HG03439 (cell line): ENCODE results near the gene LRRC8C.

Experiments
- ATAC-seq: cut with Tn5 transposase; IDR thresholded peaks from one replicate; pipeline ENCODE4 v1.9.1; 2021; ENCODE audit warnings: mild to moderate bottlenecking, moderate library complexity; ENCODE audit not compliant: unreplicated experiment

Gene LRRC8C

GRCh38 chr1:89727517-89728312, 94.8 kb downstream of the LRRC8C start:
- no peak for ATAC-seq

DNA sequence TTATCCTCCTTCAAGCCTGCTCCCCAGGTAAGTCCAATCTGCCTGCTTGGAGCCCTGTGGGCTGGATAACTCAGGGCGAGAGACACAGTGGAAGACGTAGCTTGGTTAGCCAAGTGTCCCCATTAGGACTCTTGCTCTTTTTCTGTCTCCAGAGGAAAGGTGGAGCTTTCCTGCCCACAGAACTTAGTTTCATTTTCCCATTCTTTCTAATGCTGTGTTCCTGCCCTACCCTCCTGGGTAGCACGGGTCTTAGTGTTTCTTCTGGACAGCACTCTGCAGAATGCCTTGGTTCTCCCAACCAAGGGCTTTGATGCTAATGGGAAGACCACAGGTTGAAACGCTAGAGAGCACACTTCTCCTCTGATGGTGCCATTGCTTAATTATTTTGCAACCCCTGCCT, 95.5 kb downstream of the LRRC8C start:
- ATAC-seq: no peak

DNA sequence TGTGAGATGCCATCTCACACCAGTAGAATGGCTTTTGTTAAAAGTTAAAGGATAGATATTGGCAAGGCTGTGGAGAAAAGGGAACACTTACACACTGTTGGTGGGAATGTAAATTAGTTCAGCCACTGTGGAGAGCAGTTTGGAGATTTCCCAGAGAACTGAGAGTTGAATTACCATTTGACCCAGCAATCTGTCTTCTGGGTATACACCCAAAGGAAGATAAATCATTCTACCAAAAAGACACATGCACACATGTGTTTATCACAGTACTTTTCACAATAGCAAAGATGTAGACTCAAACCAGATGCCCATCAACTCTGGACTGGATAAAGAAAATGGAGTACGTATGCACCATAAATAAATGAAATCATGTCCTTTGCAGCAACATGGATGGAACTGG, 99.3 kb downstream of the LRRC8C start:
- no peak for ATAC-seq

DNA sequence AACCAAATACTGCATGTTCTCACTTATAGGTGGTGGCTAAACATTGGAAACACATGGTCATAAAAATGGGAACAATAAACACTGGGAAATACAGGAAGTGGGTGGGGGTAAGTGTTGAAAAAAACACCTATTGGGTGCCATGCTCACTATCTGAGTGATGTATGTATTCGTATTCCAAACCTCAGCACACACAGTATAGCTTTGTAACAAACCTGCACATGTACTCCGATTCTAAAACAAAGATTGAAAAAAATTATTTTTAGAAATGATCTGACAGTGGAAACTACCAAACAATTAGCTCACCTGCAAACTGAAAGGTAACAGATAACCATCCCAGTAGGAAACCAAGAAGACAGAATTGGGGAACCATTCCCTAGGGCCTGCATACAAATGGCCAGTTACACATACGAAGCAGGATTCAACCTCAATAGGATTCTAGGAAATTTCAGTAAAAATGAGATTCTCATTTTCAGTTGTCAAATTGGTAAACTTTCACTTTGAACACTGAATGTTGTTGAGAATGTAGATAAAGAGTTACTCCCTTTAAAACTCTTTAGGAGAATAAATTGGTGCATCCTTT, 99.8 kb downstream of the LRRC8C start:
- ATAC-seq: no peak

GRCh38 chr1:89733748-89734147, 100.8 kb downstream of the LRRC8C start:
- ATAC-seq: no peak

DNA sequence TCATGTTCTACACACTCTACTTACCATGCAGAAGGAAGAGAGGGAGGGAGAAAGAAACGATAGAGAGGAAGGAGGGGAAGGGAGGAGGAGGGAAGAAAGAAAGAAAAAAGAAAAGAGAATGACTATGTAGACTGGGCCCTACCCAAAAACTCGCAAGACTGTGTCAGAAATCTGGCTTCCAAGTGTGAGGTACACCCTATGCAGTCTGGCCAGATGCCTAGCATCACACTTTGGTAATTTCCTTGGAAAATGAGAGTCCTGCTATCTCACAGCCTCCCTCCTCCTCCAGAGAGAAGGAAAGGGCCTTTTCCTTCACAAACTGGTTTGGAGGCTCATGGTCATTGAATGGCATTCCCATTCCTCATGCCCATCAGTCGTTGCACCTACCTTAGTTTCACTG, 101.5 kb downstream of the LRRC8C start:
- no peak for ATAC-seq

DNA sequence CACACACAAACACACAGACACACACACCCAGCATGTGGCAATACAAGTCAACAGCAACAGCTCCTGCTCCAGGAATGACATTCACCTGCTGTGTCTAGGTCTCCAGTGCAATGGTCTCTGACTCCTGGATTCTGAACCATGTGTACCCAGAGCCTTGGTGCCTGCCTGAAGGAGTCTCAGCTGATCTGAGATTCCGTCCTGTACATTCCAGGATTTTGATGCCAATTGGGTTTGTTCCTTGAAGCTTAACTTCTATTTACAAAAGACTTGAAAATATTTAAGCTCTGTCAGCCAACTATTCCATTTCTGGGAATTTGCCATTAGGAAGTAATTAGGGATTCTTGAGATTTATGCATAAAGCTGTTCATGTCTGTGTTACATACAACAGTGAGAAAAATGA, 102.6 kb downstream of the LRRC8C start:
- ATAC-seq: no peak

DNA sequence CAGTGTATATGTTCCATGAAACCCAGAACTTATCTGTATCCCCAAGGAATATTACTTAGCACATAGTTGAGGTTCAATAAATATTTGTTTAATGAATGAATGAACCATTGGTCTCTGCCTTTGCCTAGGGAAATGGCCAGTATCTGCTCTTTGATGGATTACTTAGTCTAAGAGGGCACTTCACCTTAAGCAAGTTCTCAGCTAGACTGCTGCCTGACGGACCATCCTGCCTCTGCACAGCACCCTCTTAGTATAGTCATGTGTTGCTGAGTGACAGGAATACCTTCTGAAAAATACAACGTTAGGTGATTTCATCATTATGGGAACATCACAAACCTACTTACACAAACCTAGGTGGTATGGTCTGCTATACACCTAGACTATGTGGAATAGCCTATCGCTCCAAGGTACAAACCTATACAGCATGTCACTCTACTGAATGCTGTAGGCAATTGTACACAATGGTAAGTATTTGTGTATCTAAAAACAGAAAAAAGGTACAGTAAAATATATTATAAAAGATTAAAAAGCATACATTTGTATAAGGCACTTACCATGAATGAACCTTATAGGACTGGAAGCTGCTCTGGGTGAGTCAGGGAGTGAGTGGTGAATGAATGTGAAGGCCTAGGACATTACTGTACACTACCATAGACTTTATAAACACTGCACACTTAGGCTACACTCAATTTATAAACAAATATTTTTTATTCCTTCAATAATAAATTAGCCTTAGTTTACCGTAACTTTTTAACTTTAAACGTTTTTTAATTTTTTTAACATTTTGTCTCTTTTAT, 104.2 kb downstream of the LRRC8C start:
- no peak for ATAC-seq

- no peak for ATAC-seq
Observed at GRCh38 chr1:89737985-89738510, 105.1 kb downstream of the LRRC8C start.

- peak; percentile 68 for ATAC-seq
Observed at GRCh38 chr1:89739013-89739843, 106.3 kb downstream of the LRRC8C start.

GRCh38 chr1:89739844-89740216, 106.9 kb downstream of the LRRC8C start:
- no peak for ATAC-seq

DNA sequence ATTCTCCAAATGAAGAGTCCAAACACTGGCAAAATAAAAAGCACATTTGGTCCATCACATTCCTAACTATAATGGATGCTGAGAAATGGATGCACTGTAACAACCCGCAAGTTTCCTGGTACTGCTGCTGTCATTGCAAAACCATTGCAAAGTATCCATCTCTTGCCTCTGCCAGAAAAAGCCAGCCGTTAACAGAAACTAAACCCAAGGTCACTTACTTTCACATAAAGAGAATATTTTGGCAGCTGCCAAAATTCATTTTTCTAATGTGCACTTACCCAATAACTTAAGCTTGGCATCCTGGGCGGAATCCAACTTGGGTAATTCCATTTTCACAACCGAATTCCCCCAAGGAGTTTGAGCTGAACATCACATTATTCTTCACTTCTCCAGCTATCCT, 110.9 kb downstream of the LRRC8C start:
- ATAC-seq: no peak

- ATAC-seq: no peak
Observed at GRCh38 chr1:89746424-89747149, 113.7 kb downstream of the LRRC8C start.

GRCh38 chr1:89753761-89754160, 120.8 kb downstream of the LRRC8C start:
- no peak for ATAC-seq

DNA sequence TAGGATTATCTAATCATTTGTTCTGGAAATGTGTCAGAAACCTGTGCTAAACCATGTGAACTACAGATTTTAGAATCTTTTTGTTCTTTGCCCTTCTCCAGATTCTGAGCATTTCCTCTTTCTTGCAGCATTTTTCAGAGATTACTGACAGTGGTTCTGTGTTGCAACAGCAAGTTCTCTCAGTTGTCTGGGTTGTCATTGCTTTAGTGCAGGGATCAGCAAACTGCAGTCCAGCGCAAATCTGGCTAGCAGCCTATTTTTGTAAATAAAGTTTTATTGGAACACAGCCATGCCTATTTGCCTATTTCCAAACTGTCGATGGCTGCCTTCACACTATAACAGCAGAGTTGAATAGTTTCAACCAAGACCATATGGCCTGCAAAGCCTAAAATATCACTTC, 121.6 kb downstream of the LRRC8C start:
- ATAC-seq: no peak

GRCh38 chr1:89755591-89755990, 122.7 kb downstream of the LRRC8C start:
- no peak for ATAC-seq

DNA sequence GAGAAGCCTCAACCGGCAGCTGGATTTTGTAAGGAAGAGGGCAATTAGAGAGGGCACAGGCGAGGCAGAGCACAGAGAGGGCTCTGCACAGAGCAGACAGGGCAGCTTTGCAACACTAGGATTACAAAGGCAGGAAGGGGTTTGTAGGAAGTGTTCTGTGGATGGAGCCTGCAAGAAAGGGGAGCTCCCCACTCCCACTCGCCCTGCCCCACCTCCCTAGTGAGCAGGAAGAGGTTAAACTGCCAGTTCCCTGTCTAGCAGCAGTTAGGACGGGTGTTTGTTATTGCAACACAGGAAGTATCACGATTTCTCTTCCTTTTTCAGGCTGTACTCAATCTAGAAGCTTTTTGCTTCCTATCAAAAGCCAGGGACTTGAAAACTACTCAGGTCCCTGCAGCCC, 124.6 kb downstream of the LRRC8C start:
- ATAC-seq: no peak

DNA sequence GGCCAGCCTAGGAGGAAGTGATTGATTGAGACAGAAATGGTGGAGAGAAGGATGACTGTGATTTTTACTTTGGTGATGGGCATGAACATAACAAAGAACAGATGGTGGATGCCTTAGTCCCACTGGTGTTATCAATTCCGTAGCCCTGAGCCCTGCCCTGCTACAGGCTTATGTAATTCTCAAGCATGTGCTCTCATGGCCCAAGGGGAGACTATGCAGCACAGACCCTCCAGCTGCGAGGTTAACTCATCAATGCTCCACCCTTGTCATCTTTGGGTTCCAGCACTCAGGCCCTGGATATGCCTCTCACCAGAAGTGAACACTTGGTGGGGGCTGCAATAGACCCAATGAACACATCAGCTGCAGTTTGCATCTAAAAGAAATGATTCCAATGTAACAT, 125.2 kb downstream of the LRRC8C start:
- ATAC-seq: no peak

GRCh38 chr1:89759036-89759435, 126.1 kb downstream of the LRRC8C start:
- ATAC-seq: no peak

DNA sequence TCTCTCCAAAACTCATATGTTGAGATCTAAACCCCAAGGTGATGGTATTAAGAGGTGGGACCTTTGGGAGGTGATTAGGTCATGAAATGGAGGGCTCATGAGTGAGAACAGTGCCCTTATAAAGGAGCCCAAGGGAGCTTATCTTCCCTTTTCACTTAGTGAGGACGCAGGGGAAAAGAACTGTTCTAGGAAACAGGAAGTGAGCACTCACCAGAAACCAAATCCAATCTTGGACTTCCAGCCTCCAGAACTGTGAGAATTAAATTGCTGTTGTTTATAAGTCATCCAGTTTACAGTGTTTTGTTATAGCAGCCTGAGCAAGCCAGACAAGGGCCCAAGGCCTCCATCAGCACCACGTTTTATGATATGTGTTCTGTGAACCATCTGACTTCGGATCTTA, 127.6 kb downstream of the LRRC8C start:
- no peak for ATAC-seq
